ENCODE measurements around the gene STAM2.
"Not testable (repeated sequence)": the region's sequence is repeated elsewhere in the genome, so short reads cannot be mapped to it uniquely, and the experiment has no call there.

Gene STAM2

DNA sequence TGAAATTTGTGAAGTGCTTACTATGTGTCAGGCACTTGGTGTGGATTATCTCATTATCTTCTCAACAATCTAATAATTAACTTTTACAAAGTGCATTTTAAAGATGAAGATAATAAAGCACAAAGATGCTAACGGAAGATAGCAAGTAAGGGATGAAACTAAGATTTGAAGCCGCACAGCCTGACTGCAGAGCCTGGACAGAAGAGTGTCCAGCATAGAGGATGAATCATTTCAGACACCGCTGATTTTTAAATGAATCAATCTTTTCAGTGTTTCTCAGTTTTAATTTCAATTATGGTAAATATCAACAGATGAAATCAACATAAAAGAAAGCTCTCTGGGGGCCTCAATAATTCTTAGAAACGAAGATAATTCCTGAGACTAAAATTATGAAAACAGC, 24.5 kb upstream of the STAM2 start:
- Histone ChIP-seq H3K27ac (no peak overlapping the region), H3K4me3 (no peak overlapping the region), H3K36me3 (ENCODE audit: insufficient read depth, low read length) (no peaks in the 10 kb centered on the region), H3K9me3 (ENCODE audit: low read depth, low read length) (no peaks in the 10 kb centered on the region), H3K9ac (ENCODE audit: insufficient read length) (no peak overlapping the region)
- no peak for DNase-seq (ENCODE audit: low read depth, low spot score)
- no peak for TF ChIP-seq POLR2AphosphoS5 (IDR thresholded peaks at IDR 0.05; ENCODE audit: borderline replicate concordance, low read depth, low read length)
- no peak for TF ChIP-seq FOXP2 (optimal IDR thresholded peaks at IDR 0.05; ENCODE audit: control extremely low read depth, extremely low read length, insufficient read depth)
- no peak for TF ChIP-seq EZH2 (IDR thresholded peaks at IDR 0.05)

DNA sequence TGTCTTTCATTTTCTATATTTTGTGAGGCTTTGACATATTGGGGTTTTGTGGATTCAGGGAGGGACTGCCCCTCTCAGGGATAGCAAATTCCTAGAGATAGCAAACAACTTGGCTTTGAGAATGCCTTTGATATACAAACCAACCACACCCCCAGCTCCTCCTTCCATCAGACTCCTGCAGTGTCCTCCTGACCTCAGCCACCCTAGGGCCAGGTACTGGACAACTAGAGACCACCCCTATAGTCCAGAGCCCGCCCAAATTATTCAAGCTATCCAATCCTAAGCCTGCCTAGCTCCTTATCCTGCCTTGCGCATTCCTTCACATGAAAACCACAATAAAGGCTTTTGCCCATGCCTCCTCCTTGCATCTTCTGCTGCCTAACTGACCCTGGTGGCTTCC, 22.9 kb upstream of the STAM2 start:
- no peaks in the 10 kb centered on the region for H3K36me3 ChIP-seq (ENCODE audit: insufficient read depth, low read length)
- H3K9ac ChIP-seq (ENCODE audit: insufficient read length): no peak overlapping the region
- no peaks in the 10 kb centered on the region for H3K9me3 ChIP-seq (ENCODE audit: low read depth, low read length)
- no peak for DNase-seq (ENCODE audit: low read depth, low spot score)
- no peak for TF ChIP-seq POLR2AphosphoS5 (IDR thresholded peaks at IDR 0.05; ENCODE audit: borderline replicate concordance, low read depth, low read length)
- no peak for TF ChIP-seq FOXP2 (optimal IDR thresholded peaks at IDR 0.05; ENCODE audit: control extremely low read depth, extremely low read length, insufficient read depth)
- no peak for TF ChIP-seq EZH2 (IDR thresholded peaks at IDR 0.05)
- no peak overlapping the region for H3K4me3 ChIP-seq
- no peak overlapping the region for H3K27ac ChIP-seq

DNA sequence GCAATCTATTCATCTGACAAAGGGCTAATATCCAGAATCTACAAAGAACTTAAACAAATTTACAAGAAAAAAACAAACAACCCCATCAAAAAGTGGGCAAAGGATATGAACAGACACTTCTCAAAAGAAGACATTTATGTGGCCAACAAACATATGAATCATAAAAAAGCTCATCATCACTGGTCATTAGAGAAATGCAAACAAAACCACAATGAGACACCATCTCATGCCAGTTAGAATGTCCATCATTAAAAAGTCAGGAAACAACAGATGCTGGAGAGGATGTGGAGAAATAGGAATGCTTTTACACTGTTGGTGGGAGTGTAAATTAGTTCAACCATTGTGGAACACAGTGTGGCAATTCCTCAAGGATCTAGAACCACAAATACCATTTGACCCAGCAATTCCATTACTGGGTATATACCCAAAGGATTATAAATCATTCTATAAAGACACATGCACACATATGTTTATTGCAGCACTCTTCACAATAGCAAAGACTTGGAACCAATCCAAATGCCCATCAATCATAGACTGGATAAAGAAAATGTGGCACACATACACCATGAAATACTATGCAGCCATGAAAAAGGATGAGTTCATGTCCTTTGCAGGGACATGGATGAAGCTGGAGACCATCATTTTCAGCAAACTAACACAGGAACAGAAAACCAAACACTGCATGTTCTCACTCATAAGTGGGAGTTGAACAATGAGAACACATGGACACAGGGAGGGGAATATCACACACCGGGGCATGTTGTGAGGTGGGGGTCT, 22.1 kb upstream of the STAM2 start:
- not testable (repeated sequence) for H3K27ac ChIP-seq; H3K9ac ChIP-seq (ENCODE audit: insufficient read length); DNase-seq (ENCODE audit: low read depth, low spot score); H3K9me3 ChIP-seq (ENCODE audit: low read depth, low read length); H3K36me3 ChIP-seq (ENCODE audit: insufficient read depth, low read length); H3K4me3 ChIP-seq

GRCh38 chr2:152189622-152190495, 14.3 kb upstream of the STAM2 start:
- Histone ChIP-seq H3K4me3 (no peak overlapping the region), H3K9ac (ENCODE audit: insufficient read length) (no peak overlapping the region), H3K27ac (no peak overlapping the region), H3K9me3 (ENCODE audit: low read depth, low read length) (no peaks in the 10 kb centered on the region), H3K36me3 (ENCODE audit: insufficient read depth, low read length) (no peaks in the 10 kb centered on the region)
- TF ChIP-seq FOXP2 (optimal IDR thresholded peaks at IDR 0.05; ENCODE audit: control extremely low read depth, extremely low read length, insufficient read depth) (no peak), POLR2AphosphoS5 (IDR thresholded peaks at IDR 0.05; ENCODE audit: borderline replicate concordance, low read depth, low read length) (no peak), EZH2 (IDR thresholded peaks at IDR 0.05) (no peak)
- no peak for DNase-seq (ENCODE audit: low read depth, low spot score)

- not testable (repeated sequence) for H3K4me3 ChIP-seq; H3K27ac ChIP-seq; H3K9ac ChIP-seq (ENCODE audit: insufficient read length); H3K9me3 ChIP-seq (ENCODE audit: low read depth, low read length); H3K36me3 ChIP-seq (ENCODE audit: insufficient read depth, low read length); DNase-seq (ENCODE audit: low read depth, low spot score)
Observed at GRCh38 chr2:152186808-152187207, 11.2 kb upstream of the STAM2 start.

DNA sequence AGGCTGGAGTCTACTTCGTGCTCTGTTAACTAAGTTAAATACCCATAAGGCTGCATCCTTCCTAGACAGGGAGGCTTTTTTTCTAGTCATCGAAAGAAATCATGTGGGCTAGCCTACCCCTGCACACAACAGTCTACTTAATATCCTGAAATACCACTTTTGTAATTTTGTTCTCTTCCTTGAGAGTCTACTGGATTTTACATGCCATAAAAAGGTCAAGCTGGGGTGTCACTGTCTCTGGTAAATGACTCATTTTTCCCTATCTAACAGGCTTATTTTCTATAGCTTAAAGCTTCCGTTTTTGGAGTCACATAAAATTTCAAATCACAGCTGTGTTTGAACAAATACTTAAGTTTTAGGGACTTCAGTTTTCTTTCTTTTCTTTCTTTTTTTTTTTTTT, 10.7 kb upstream of the STAM2 start:
- Histone ChIP-seq H3K4me3 (no peak overlapping the region), H3K9me3 (ENCODE audit: low read depth, low read length) (no peaks in the 10 kb centered on the region), H3K36me3 (ENCODE audit: insufficient read depth, low read length) (no peaks in the 10 kb centered on the region), H3K27ac (no peak overlapping the region), H3K9ac (ENCODE audit: insufficient read length) (no peak overlapping the region)
- DNase-seq (ENCODE audit: low read depth, low spot score): no peak
- TF ChIP-seq FOXP2 (optimal IDR thresholded peaks at IDR 0.05; ENCODE audit: control extremely low read depth, extremely low read length, insufficient read depth) (no peak), POLR2AphosphoS5 (IDR thresholded peaks at IDR 0.05; ENCODE audit: borderline replicate concordance, low read depth, low read length) (no peak), EZH2 (IDR thresholded peaks at IDR 0.05) (no peak)

- no peak for TF ChIP-seq POLR2AphosphoS5 (IDR thresholded peaks at IDR 0.05; ENCODE audit: borderline replicate concordance, low read depth, low read length)
- TF ChIP-seq EZH2 (IDR thresholded peaks at IDR 0.05): no peak
- TF ChIP-seq FOXP2 (optimal IDR thresholded peaks at IDR 0.05; ENCODE audit: control extremely low read depth, extremely low read length, insufficient read depth): no peak
- H3K27ac ChIP-seq: no peak overlapping the region
- no peak overlapping the region for H3K4me3 ChIP-seq
- H3K9me3 ChIP-seq (ENCODE audit: low read depth, low read length): no peaks in the 10 kb centered on the region
- no peaks in the 10 kb centered on the region for H3K36me3 ChIP-seq (ENCODE audit: insufficient read depth, low read length)
- no peak for DNase-seq (ENCODE audit: low read depth, low spot score)
- H3K9ac ChIP-seq (ENCODE audit: insufficient read length): no peak overlapping the region
Observed at GRCh38 chr2:152183401-152184073, 8.0 kb upstream of the STAM2 start.

- DNase-seq (ENCODE audit: low read depth, low spot score); H3K36me3 ChIP-seq (ENCODE audit: insufficient read depth, low read length); H3K27ac ChIP-seq; H3K9ac ChIP-seq (ENCODE audit: insufficient read length); H3K9me3 ChIP-seq (ENCODE audit: low read depth, low read length); H3K4me3 ChIP-seq: not testable (repeated sequence)
Observed at GRCh38 chr2:152177667-152178066, 2.1 kb upstream of the STAM2 start.

All from SK-N-MC (cell line).